GM12878 (cell line): ENCODE data around the gene NAT14. TPM values are rescaled to one million over a fixed set of nuclear protein-coding genes. Genes with fewer than 3 reads are reported as not detected.

ENCODE experiments used
- ATAC-seq: fragments of 200-7000 bp; cut with Tn5 transposase; 3 replicates; pipeline ENCODE4 v1.9.1; 2020; ENCODE audit warnings: mild to moderate bottlenecking, moderate library complexity
- BruUV-seq: library from RNA; stranded (reverse); fragments of 400-500 nt; replicated peaks from 2 replicates; lab custom pipeline; 2021; lab: Mats Ljungman, UMichigan
- CTCF ChIA-PET: fragments of 300-600 bp; sonication (Branson Sonifier 250); formaldehyde crosslinking; extraction: SDS; loops from one replicate; lab custom pipeline; 2021; ENCODE audit warnings: inconsistent platforms; lab: Yijun Ruan, JAX
- POLR2A ChIA-PET: fragments of 350-600 bp; formaldehyde crosslinking; extraction: SDS; loops from one replicate; lab custom pipeline; 2021; ENCODE audit warnings: inconsistent platforms; lab: Charles Lee
- RAD21 ChIA-PET: fragments of 300-600 bp; sonication (Branson Sonifier 250); formaldehyde crosslinking; loops from one replicate; lab custom pipeline; 2023; ENCODE audit warnings: antibody characterized with exemption; ENCODE audit not compliant: unreplicated experiment; lab: Charles Lee
- SMC1A ChIA-PET: fragments of 300-600 bp; sonication (Branson Sonifier 250); formaldehyde crosslinking; loops from one replicate; lab custom pipeline; 2023; ENCODE audit not compliant: unreplicated experiment, uncharacterized antibody; lab: Charles Lee
- DNase-seq: peaks from one replicate; pipeline ENCODE4 v3.0.0-alpha.2; 2011; ENCODE audit warnings: low read depth, low spot score
- FAIRE-seq: peaks from 3 replicates; lab custom pipeline; 2011; peaks lifted over from hg19 to GRCh38; lab: Jason Lieb, UNC
- H2AFZ ChIP-seq: 2 replicates; pipeline ENCODE4 v1.6.0; 2011; ENCODE audit warnings: low read depth, low read length, control low read depth; ENCODE audit not compliant: control insufficient read depth
- H3K27ac ChIP-seq: 2 replicates; pipeline ENCODE4 v1.5.1; 2011; ENCODE audit warnings: control low read depth; ENCODE audit not compliant: control insufficient read depth, insufficient read depth
- H3K27me3 ChIP-seq, 2 experiments: replicated peaks in 1 of 2; 2 replicates each; pipeline versions ENCODE4 v1.6.0 to v1.6.1; 2011; ENCODE audit warnings: low read length in 1 of 2; ENCODE audit not compliant: control insufficient read depth in 2 of 2, insufficient read depth in 2 of 2
- H3K36me3 ChIP-seq, 2 experiments: 2 replicates each; pipeline ENCODE4 v1.5.1; 2011; ENCODE audit warnings: low read length in 1 of 2; ENCODE audit not compliant: control insufficient read depth in 2 of 2, insufficient read depth in 2 of 2
- H3K4me1 ChIP-seq: 2 replicates; pipeline ENCODE4 v1.6.1; 2011; ENCODE audit warnings: mild to moderate bottlenecking, low read length, moderate library complexity, mixed read lengths; ENCODE audit not compliant: control insufficient read depth, insufficient read depth
- H3K4me2 ChIP-seq: 2 replicates; pipeline ENCODE4 v1.6.0; 2011; ENCODE audit warnings: control low read depth; ENCODE audit not compliant: control insufficient read depth, insufficient read depth
- H3K4me3 ChIP-seq: fragments of 200-600 bp; sonication (generic); 2 replicates; pipeline ENCODE4 v1.5.1; 2016
- H3K79me2 ChIP-seq: 2 replicates; pipeline ENCODE4 v1.6.0; 2011; ENCODE audit warnings: low read length; ENCODE audit not compliant: control insufficient read depth, insufficient read depth
- H3K9ac ChIP-seq: 2 replicates; pipeline ENCODE4 v1.8.0; 2011; ENCODE audit warnings: low read length, control low read depth, mixed read lengths; ENCODE audit not compliant: control insufficient read depth, insufficient read depth
- H3K9me3 ChIP-seq: replicated peaks from 3 replicates; pipeline ENCODE4 v1.5.1; 2011; ENCODE audit warnings: mild to moderate bottlenecking, low read length; ENCODE audit not compliant: control insufficient read depth, insufficient read depth
- H4K20me1 ChIP-seq: 2 replicates; pipeline ENCODE4 v1.6.0; 2011; ENCODE audit not compliant: control insufficient read depth, insufficient read depth
- CREB1 ChIP-seq: IDR thresholded peaks from 2 replicates; pipeline ENCODE4 v1.6.1; 2012; ENCODE audit warnings: low read depth, mild to moderate bottlenecking, inconsistent platforms
- DPF2 ChIP-seq: fragments of 450-650 bp; IDR thresholded peaks from 2 replicates; pipeline ENCODE4 v1.6.1; 2017; ENCODE audit warnings: mild to moderate bottlenecking
- EED ChIP-seq: sonication (generic); IDR thresholded peaks from 2 replicates; pipeline ENCODE4 v1.6.1; 2016; ENCODE audit warnings: antibody characterized with exemption, low read depth
- EP300 ChIP-seq, 2 experiments: fragments of 150-350 bp in 1 of 2; IDR thresholded peaks; 2 replicates each; pipeline ENCODE4 v1.6.1; 2011 to 2012; ENCODE audit warnings: low read depth in 2 of 2, low read length in 2 of 2, borderline replicate concordance in 1 of 2, improper control_type of control experiment in 1 of 2, inconsistent platforms in 1 of 2; ENCODE audit not compliant: control insufficient read depth in 1 of 2
- LARP7 ChIP-seq: fragments of 450-650 bp; IDR thresholded peaks from 2 replicates; pipeline ENCODE4 v1.6.1; 2017; ENCODE audit warnings: mild to moderate bottlenecking
- MEF2B ChIP-seq: fragments of 450-650 bp; IDR thresholded peaks from 2 replicates; pipeline ENCODE4 v1.6.1; 2018; ENCODE audit warnings: mild to moderate bottlenecking, moderate library complexity; ENCODE audit not compliant: partially characterized antibody, poor library complexity, severe bottlenecking
- NFIC ChIP-seq: IDR thresholded peaks from 2 replicates; pipeline ENCODE4 v1.6.1; 2012; ENCODE audit warnings: low read depth, mild to moderate bottlenecking, inconsistent platforms, low read length, moderate library complexity
- RAD21 ChIP-seq: IDR thresholded peaks from 2 replicates; pipeline ENCODE4 v1.6.1; 2011; ENCODE audit warnings: mild to moderate bottlenecking, low read depth, low read length, moderate library complexity; ENCODE audit not compliant: insufficient read depth
- SPI1 ChIP-seq: IDR thresholded peaks from 2 replicates; pipeline ENCODE4 v1.6.1; 2011; ENCODE audit warnings: low read depth, mild to moderate bottlenecking, low read length, moderate library complexity, borderline replicate concordance; ENCODE audit not compliant: insufficient read depth
- ZBTB4 ChIP-seq: fragments of 450-650 bp; formaldehyde crosslinking; IDR thresholded peaks from 2 replicates; pipeline ENCODE4 v1.4.0; 2022; ENCODE audit warnings: mild to moderate bottlenecking, moderate library complexity
- ZNF217 ChIP-seq: fragments of 450-650 bp; IDR thresholded peaks from 2 replicates; pipeline ENCODE4 v1.6.1; 2017; ENCODE audit warnings: antibody characterized with exemption, mild to moderate bottlenecking
- ZNF274 ChIP-seq: IDR thresholded peaks from one replicate; pipeline ENCODE4 v1.8.0; 2011; ENCODE audit not compliant: insufficient read length, insufficient read depth
- WGBS: methylation state at CpG from one replicate; pipeline ENCODE4 v1.1.6; 2016; ENCODE audit warnings: low lambda C conversion rate; ENCODE audit not compliant: insufficient replicate concordance, insufficient coverage; ENCODE audit errors: missing lambda C conversion rate; 5-methylcytosine and 5-hydroxymethylcytosine counted together
- in situ Hi-C: fragments of 300-500 bp; cut with MboI; formaldehyde crosslinking; loops from 9 replicates; pipeline ENCODE4 v1.14.3; 2018; ENCODE audit warnings: mixed read lengths
- intact Hi-C: fragments of 100-400 bp; cut with micrococcal nuclease; formaldehyde crosslinking; loops from one replicate; pipeline ENCODE4 v1.14.2; 2022; ENCODE audit not compliant: unreplicated experiment
- polyA plus RNA-seq, 11 experiments: library from polyadenylated mRNA; depleted of rRNA in 4 of 11; unstranded in 6 of 11; stranded (reverse) in 5 of 11; fragments of >200 nt; fragmentation: Nextera tagmentation in 4 of 11; fragmentation: Illumina TruSeq in 1 of 11; extraction: Ambion mirVana in 4 of 11; extraction: Trizol in 1 of 11; gene quantifications; 1 replicate in 1 of 11; 2 replicates in 10 of 11; pipeline versions ENCODE4 v1.2.1 to v1.2.3, GENCODE V29; 2011 to 2016; ENCODE audit warnings: inconsistent platforms in 2 of 11, missing spikeins in 2 of 11, low read depth in 1 of 11
- total RNA-seq, 4 experiments: library from RNA; depleted of rRNA in 3 of 4; stranded (reverse); fragments of >200 nt in 3 of 4; fragmentation: Illumina TruSeq in 1 of 4; extraction: Trizol in 1 of 4; gene quantifications; 2 replicates each; pipeline versions ENCODE4 v1.2.1 to v1.2.3, GENCODE V29; 2013 to 2021
- TF ChIP-seq, protein P1 (sequence below): IDR thresholded peaks from 2 replicates; pipeline ENCODE4 v1.6.1; 2011; ENCODE audit warnings: borderline replicate concordance, low read depth, mild to moderate bottlenecking, moderate library complexity, mixed read lengths, low read length; ENCODE audit not compliant: insufficient read depth; ENCODE audit errors: extremely low read length
- TF ChIP-seq, protein P2 (sequence below): fragments of 450-650 bp; IDR thresholded peaks from 2 replicates; pipeline ENCODE4 v1.6.1; 2017; ENCODE audit warnings: antibody characterized with exemption, mild to moderate bottlenecking, moderate library complexity

The NAT14 gene
- total and polyA plus RNA-seq, 10 of the 15 experiments (the other 5 are each of a cell fraction or from before 2014, with no cell fraction given) = 0.87 to 23.6 (median 9.7) TPM

- H2AFZ ChIP-seq = no peak overlapping the region
- TF ChIP-seq EP300 (IDR thresholded peaks at IDR 0.05; ENCODE audit: borderline replicate concordance in 1 of 2, control insufficient read depth in 1 of 2, low read depth in 2 of 2, low read length in 2 of 2) = no peak
- no peak for TF ChIP-seq CREB1
- no peak for TF ChIP-seq ZBTB4
- no peak for TF ChIP-seq EED
- no peak for TF ChIP-seq ZNF274
- TF ChIP-seq, protein P1, sequence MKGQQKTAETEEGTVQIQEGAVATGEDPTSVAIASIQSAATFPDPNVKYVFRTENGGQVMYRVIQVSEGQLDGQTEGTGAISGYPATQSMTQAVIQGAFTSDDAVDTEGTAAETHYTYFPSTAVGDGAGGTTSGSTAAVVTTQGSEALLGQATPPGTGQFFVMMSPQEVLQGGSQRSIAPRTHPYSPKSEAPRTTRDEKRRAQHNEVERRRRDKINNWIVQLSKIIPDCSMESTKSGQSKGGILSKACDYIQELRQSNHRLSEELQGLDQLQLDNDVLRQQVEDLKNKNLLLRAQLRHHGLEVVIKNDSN = no peak
- no peak for TF ChIP-seq ZNF217
- TF ChIP-seq RAD21 = no peak
- no peak for TF ChIP-seq LARP7
- no peak for TF ChIP-seq NFIC
- no peak for TF ChIP-seq MEF2B
- no peak for TF ChIP-seq SPI1
- no peak for TF ChIP-seq DPF2
- TF ChIP-seq, protein P2, sequence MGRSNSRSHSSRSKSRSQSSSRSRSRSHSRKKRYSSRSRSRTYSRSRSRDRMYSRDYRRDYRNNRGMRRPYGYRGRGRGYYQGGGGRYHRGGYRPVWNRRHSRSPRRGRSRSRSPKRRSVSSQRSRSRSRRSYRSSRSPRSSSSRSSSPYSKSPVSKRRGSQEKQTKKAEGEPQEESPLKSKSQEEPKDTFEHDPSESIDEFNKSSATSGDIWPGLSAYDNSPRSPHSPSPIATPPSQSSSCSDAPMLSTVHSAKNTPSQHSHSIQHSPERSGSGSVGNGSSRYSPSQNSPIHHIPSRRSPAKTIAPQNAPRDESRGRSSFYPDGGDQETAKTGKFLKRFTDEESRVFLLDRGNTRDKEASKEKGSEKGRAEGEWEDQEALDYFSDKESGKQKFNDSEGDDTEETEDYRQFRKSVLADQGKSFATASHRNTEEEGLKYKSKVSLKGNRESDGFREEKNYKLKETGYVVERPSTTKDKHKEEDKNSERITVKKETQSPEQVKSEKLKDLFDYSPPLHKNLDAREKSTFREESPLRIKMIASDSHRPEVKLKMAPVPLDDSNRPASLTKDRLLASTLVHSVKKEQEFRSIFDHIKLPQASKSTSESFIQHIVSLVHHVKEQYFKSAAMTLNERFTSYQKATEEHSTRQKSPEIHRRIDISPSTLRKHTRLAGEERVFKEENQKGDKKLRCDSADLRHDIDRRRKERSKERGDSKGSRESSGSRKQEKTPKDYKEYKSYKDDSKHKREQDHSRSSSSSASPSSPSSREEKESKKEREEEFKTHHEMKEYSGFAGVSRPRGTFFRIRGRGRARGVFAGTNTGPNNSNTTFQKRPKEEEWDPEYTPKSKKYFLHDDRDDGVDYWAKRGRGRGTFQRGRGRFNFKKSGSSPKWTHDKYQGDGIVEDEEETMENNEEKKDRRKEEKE = no peak
- H3K9me3 ChIP-seq = no peaks in the 10 kb centered on the region
- in situ Hi-C loops (no loop called here), intact Hi-C loops (no loop called here)
- WGBS = 12% methylated on average over 13 of the region's 80 CpGs
- no peak overlapping the region for H3K27ac ChIP-seq
- DNase-seq = no peak
- POLR2A ChIA-PET = no interaction called here
- RAD21 ChIA-PET = no interaction called here
- no peak overlapping the region for H3K4me2 ChIP-seq
- no peak for FAIRE-seq
- peaks cover 4% of the 10 kb centered on the region; the same call in 1 of the 2 replicates for H4K20me1 ChIP-seq
- CTCF ChIA-PET = no interaction called here
- 0 out of 3 replicates have a peak, but pooled peaks have one; percentile 23 for ATAC-seq
- SMC1A ChIA-PET = no interaction called here
- H3K4me1 ChIP-seq = no peaks in the 10 kb centered on the region
- peaks cover 3 to 4% of the 10 kb centered on the region in 2 experiments for H3K36me3 ChIP-seq
- H3K9ac ChIP-seq = no peak overlapping the region
- no peaks in the 10 kb centered on the region; a peak in 2 of 4 replicates for H3K27me3 ChIP-seq
- no peak overlapping the region for H3K4me3 ChIP-seq
- BruUV-seq = no TSS peak
- no peaks in the 10 kb centered on the region for H3K79me2 ChIP-seq
These were observed 33.6 kb upstream of the NAT14 start for GRCh38 chr19:55451163-55451964.
